Activated CD4-positive, alpha-beta T cell treated with anti-CD3 and anti-CD28 coated beads for 4 hours (primary cell): ENCODE results near the gene NEIL3.
"Not testable (repeated sequence)": the region's sequence is repeated elsewhere in the genome, so short reads cannot be mapped to it uniquely, and the experiment has no call there.

Experiments used
- DNase-seq, 2 donors: peaks; one replicate each; pipeline ENCODE4 v3.0.0-alpha.2; 2020

NEIL3 gene

GRCh38 chr4:177302371-177303100, 7.1 kb upstream of the NEIL3 start:
- no peak for DNase-seq

GRCh38 chr4:177304094-177304493, 5.6 kb upstream of the NEIL3 start:
- DNase-seq = no peak

GRCh38 chr4:177304864-177305263, 4.8 kb upstream of the NEIL3 start:
- DNase-seq = not testable (repeated sequence)

GRCh38 chr4:177308125-177308524, 1.5 kb upstream of the NEIL3 start:
- no peak for DNase-seq

- DNase-seq = no peak
Measured at GRCh38 chr4:177308847-177309521, 690 bp upstream of the NEIL3 start.

GRCh38 chr4:177311589-177311988, 1.9 kb downstream of the NEIL3 start:
- no peak for DNase-seq

- DNase-seq = no peak
Measured at GRCh38 chr4:177313263-177313662, 3.6 kb downstream of the NEIL3 start.

- DNase-seq = no peak
Measured at GRCh38 chr4:177315767-177316464, 6.2 kb downstream of the NEIL3 start.

GRCh38 chr4:177320721-177321120, 11.0 kb downstream of the NEIL3 start:
- no peak for DNase-seq

GRCh38 chr4:177321647-177322046, 12.0 kb downstream of the NEIL3 start:
- no peak for DNase-seq

- no peak for DNase-seq
Measured at GRCh38 chr4:177322266-177322665, 12.6 kb downstream of the NEIL3 start.

GRCh38 chr4:177322881-177323280, 13.2 kb downstream of the NEIL3 start:
- no peak for DNase-seq

GRCh38 chr4:177323416-177323815, 13.7 kb downstream of the NEIL3 start:
- DNase-seq = no peak

- no peak for DNase-seq
Measured at GRCh38 chr4:177332119-177332518, 22.4 kb downstream of the NEIL3 start.

- DNase-seq = no peak
Measured at GRCh38 chr4:177339477-177340374, 30.1 kb downstream of the NEIL3 start.

GRCh38 chr4:177348348-177348747, 38.7 kb downstream of the NEIL3 start:
- no peak for DNase-seq

GRCh38 chr4:177349191-177349590, 39.5 kb downstream of the NEIL3 start:
- no peak for DNase-seq

GRCh38 chr4:177351622-177352244, 42.1 kb downstream of the NEIL3 start:
- DNase-seq = no peak

GRCh38 chr4:177356206-177356605, 46.5 kb downstream of the NEIL3 start:
- no peak for DNase-seq

GRCh38 chr4:177356921-177357320, 47.2 kb downstream of the NEIL3 start:
- no peak for DNase-seq

- no peak for DNase-seq
Measured at GRCh38 chr4:177367336-177367735, 57.7 kb downstream of the NEIL3 start.

- DNase-seq = no peak
Measured at GRCh38 chr4:177369372-177369771, 59.7 kb downstream of the NEIL3 start.
